Measurements from ENCODE around the gene HLA-E.
"Not testable (repeated sequence)": the region's sequence is repeated elsewhere in the genome, so short reads cannot be mapped to it uniquely, and the experiment has no call there.

The HLA-E gene

GRCh38 chr6:30489081-30490025 lies at the start of gene HLA-E:
HLA-E (plus strand) TSS chr6:30489509; CDS start chr6:30489532, 23 bp downstream.
- DNase-seq, result peak; percentile 88 to 90

GRCh38 chr6:30441171-30441570 lies 48.1 kb upstream of the HLA-E start:
- no peak for DNase-seq

GRCh38 chr6:30443657-30444450 lies 45.5 kb upstream of the HLA-E start:
- DNase-seq, result no peak

GRCh38 chr6:30444451-30444742 lies 44.9 kb upstream of the HLA-E start:
- no peak for DNase-seq

GRCh38 chr6:30446259-30446658 lies 43.0 kb upstream of the HLA-E start:
- no peak for DNase-seq

GRCh38 chr6:30447237-30447636 lies 42.1 kb upstream of the HLA-E start:
- DNase-seq, result no peak

GRCh38 chr6:30450548-30450908 lies 38.8 kb upstream of the HLA-E start:
- DNase-seq, result no peak

- peak; percentile 43 to 55 for DNase-seq
Measured at GRCh38 chr6:30450909-30451841, 38.1 kb upstream of the HLA-E start.

GRCh38 chr6:30452736-30453507 lies 36.4 kb upstream of the HLA-E start:
- DNase-seq, result no peak

- peak; percentile 87 to 90 for DNase-seq
Measured at GRCh38 chr6:30453508-30454116, 35.7 kb upstream of the HLA-E start.

- DNase-seq, result no peak
Measured at GRCh38 chr6:30459145-30459544, 30.2 kb upstream of the HLA-E start.

- no peak for DNase-seq
Measured at GRCh38 chr6:30461055-30461454, 28.3 kb upstream of the HLA-E start.

- no peak for DNase-seq
Measured at GRCh38 chr6:30462482-30462881, 26.8 kb upstream of the HLA-E start.

GRCh38 chr6:30463242-30463641 lies 26.1 kb upstream of the HLA-E start:
- no peak for DNase-seq

GRCh38 chr6:30463651-30464618 lies 25.4 kb upstream of the HLA-E start:
- peak in 1 of 2 experiments; percentile 38 for DNase-seq

- DNase-seq, result no peak
Measured at GRCh38 chr6:30465595-30466306, 23.6 kb upstream of the HLA-E start.

GRCh38 chr6:30470968-30471367 lies 18.3 kb upstream of the HLA-E start:
- DNase-seq, result no peak

GRCh38 chr6:30475116-30475515 lies 14.2 kb upstream of the HLA-E start:
- not testable (repeated sequence) for DNase-seq

GRCh38 chr6:30480536-30481156 lies 8.7 kb upstream of the HLA-E start:
- no peak for DNase-seq

All from activated CD4-positive, alpha-beta T cell treated with anti-CD3 and anti-CD28 coated beads, Interleukin-2, amount 50 U/mL, for 4 hours (primary cell).